Measurements from ENCODE around the gene KPNA1. TPM values are rescaled to one million over a fixed set of nuclear protein-coding genes. Genes with fewer than 3 reads are reported as not detected.

The KPNA1 gene
- total and polyA plus RNA-seq, 2 experiments from 2014 or later: 19.8 to 30.1 TPM

DNA sequence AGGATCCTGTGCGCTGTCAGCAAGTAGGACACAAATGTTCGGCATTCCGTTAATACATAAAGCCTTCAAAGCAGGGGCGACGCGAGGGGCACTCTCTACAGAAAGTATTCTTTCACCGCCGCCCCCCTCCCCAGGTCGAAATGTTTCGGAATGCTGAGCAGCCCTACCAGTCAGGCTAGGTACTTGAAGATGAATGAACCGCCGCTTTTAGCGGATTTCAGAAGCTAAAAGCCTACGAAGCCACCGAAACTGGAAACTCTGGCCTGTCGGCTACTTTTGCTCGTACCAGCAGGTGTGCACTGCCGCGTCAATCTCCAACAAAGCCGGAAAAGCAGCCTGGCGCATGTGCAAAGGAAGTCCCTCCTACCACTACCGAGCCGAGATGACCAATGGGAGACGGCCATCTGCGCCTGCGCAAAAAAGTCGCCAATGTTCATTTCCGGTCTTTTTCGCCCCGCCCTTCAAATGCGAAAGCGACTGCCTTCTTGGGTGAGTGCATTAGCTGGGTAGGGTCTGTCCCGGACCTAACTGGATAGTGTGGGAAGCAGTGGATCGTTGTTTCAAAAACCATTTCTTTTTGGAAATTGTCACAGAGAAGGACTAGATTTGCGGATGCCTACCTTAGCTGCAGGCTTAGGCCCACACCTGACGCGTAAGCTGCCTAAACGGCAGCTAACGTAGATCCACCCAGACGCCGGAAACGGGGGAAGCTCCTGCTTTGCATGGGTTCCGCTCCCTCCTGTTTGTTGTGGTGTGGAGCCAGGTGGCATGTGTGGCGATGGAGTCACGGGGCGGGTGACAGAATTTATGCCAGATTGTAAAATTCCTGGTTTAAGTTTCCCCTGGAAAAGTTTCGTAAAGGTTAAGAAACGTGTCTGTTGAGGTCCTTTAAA, 98.7 kb downstream of the KPNA1 start, which contains the start of gene WDR5B:
Gene WDR5B, minus strand, starts transcription at position 301 of the 893 bp plus-strand sequence. CDS start 534 bp downstream, outside the sequence.
- peaks cover 7% of the 10 kb centered on the region for H3K27me3 Mint-ChIP-seq (ENCODE audit: insufficient read depth, low read depth, poor library complexity)
- peak within 1 kb of the TSS; percentile 79 for H3K27ac ChIP-seq (ENCODE audit: low read depth)
- peak within 1 kb of the TSS; percentile 99 for H3K27ac Mint-ChIP-seq
- peak within 1 kb of the TSS; percentile 99 for H3K4me2 ChIP-seq
- no peaks in the 10 kb centered on the region for H3K36me3 ChIP-seq (ENCODE audit: insufficient read depth)
- peaks cover 3% of the 10 kb centered on the region; the same call in 1 of the 2 replicates for H3F3A ChIP-seq (replicated peaks; ENCODE audit: low read depth)
- no peaks in the 10 kb centered on the region for H3K9me2 ChIP-seq (ENCODE audit: insufficient read depth)
- H3K27me3 ChIP-seq (ENCODE audit: insufficient read depth): no peaks in the 10 kb centered on the region
- H3K79me2 ChIP-seq (replicated peaks; ENCODE audit: insufficient read depth): peaks cover 15% of the 10 kb centered on the region
- 0 out of 2 replicates have a peak, but pooled peaks cover 5% of the 10 kb centered on the region for H4K20me1 ChIP-seq (replicated peaks; ENCODE audit: insufficient read depth)
- peak within 1 kb of the TSS; percentile 78 for H3K4me3 ChIP-seq
- peaks cover 3% of the 10 kb centered on the region; the same call in 1 of the 3 replicates for H3K9me3 Mint-ChIP-seq
- peak; percentile 89 for ATAC-seq
- peaks cover 9% of the 10 kb centered on the region for H3K4me1 Mint-ChIP-seq
- H3K4me3 Mint-ChIP-seq: peak within 1 kb of the TSS; percentile 99
- H3K36me3 Mint-ChIP-seq (ENCODE audit: low read depth): peaks cover 2% of the 10 kb centered on the region
- no peaks in the 10 kb centered on the region; the same call in 1 of the 2 replicates for H3K4me1 ChIP-seq (ENCODE audit: insufficient read depth)
- TF ChIP-seq, protein P1, sequence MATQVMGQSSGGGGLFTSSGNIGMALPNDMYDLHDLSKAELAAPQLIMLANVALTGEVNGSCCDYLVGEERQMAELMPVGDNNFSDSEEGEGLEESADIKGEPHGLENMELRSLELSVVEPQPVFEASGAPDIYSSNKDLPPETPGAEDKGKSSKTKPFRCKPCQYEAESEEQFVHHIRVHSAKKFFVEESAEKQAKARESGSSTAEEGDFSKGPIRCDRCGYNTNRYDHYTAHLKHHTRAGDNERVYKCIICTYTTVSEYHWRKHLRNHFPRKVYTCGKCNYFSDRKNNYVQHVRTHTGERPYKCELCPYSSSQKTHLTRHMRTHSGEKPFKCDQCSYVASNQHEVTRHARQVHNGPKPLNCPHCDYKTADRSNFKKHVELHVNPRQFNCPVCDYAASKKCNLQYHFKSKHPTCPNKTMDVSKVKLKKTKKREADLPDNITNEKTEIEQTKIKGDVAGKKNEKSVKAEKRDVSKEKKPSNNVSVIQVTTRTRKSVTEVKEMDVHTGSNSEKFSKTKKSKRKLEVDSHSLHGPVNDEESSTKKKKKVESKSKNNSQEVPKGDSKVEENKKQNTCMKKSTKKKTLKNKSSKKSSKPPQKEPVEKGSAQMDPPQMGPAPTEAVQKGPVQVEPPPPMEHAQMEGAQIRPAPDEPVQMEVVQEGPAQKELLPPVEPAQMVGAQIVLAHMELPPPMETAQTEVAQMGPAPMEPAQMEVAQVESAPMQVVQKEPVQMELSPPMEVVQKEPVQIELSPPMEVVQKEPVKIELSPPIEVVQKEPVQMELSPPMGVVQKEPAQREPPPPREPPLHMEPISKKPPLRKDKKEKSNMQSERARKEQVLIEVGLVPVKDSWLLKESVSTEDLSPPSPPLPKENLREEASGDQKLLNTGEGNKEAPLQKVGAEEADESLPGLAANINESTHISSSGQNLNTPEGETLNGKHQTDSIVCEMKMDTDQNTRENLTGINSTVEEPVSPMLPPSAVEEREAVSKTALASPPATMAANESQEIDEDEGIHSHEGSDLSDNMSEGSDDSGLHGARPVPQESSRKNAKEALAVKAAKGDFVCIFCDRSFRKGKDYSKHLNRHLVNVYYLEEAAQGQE (IDR thresholded peaks at IDR 0.05; ENCODE audit: unreplicated experiment): peak; percentile 4
- TF ChIP-seq STAT1 (IDR thresholded peaks at IDR 0.05; ENCODE audit: unreplicated experiment) (no peak), POLR2AphosphoS5 (IDR thresholded peaks at IDR 0.05; ENCODE audit: low read depth) (peak; percentile 97)
- TF ChIP-seq, protein P2, sequence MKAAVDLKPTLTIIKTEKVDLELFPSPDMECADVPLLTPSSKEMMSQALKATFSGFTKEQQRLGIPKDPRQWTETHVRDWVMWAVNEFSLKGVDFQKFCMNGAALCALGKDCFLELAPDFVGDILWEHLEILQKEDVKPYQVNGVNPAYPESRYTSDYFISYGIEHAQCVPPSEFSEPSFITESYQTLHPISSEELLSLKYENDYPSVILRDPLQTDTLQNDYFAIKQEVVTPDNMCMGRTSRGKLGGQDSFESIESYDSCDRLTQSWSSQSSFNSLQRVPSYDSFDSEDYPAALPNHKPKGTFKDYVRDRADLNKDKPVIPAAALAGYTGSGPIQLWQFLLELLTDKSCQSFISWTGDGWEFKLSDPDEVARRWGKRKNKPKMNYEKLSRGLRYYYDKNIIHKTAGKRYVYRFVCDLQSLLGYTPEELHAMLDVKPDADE (IDR thresholded peaks at IDR 0.05): peak; percentile 63; the same call in 1 of the 2 replicates
- DNase-seq (ENCODE audit: low spot score): peak; percentile 99
- H2AFZ ChIP-seq: peak within 1 kb of the TSS; percentile 2; the same call in 1 of the 2 replicates

DNA sequence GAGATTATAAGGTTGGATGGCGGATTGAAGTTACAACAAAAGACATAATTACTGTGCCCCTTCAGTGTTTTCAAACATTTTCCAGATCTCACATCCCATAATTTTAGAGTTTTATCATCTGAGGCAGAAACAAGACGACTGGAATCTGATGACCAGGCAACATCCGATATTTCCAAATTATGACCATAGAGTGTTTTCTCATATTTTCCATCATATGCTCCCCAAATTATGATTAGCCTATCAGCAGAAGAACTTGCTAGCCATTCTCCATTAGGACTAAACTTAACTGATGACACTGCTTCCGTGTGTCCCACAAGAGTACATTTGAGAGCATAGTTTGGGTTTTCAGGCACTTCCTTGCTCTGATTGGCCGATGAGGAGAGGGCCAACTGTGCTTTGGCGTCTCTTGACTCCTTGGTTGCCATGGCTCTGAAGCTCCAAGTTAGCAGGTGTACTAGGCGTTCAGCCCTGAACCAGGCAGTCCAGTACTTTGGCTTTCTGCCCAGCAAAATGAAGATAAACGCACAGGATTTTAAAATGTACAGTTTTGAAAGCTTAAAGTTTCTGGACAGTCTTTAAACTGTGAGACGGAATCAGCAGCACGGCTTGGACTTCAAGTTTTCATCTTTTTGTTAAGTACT, 99.5 kb downstream of the KPNA1 start:
- H3K4me3 Mint-ChIP-seq: peak overlapping the region; percentile 99
- no peaks in the 10 kb centered on the region for H3K27me3 ChIP-seq (ENCODE audit: insufficient read depth)
- H3K4me1 Mint-ChIP-seq: peaks cover 9% of the 10 kb centered on the region
- H4K20me1 ChIP-seq (replicated peaks; ENCODE audit: insufficient read depth): 0 out of 2 replicates have a peak, but pooled peaks cover 5% of the 10 kb centered on the region
- H3K27ac Mint-ChIP-seq: peak overlapping the region; percentile 99
- H3K9me2 ChIP-seq (ENCODE audit: insufficient read depth): no peaks in the 10 kb centered on the region
- no peak overlapping the region for H2AFZ ChIP-seq
- H3K36me3 Mint-ChIP-seq (ENCODE audit: low read depth): peaks cover 2% of the 10 kb centered on the region
- H3F3A ChIP-seq (replicated peaks; ENCODE audit: low read depth): peaks cover 2% of the 10 kb centered on the region; the same call in 1 of the 2 replicates
- no peaks in the 10 kb centered on the region; the same call in 1 of the 2 replicates for H3K4me1 ChIP-seq (ENCODE audit: insufficient read depth)
- peak overlapping the region; percentile 84 for H3K4me2 ChIP-seq
- peak; percentile 80 for ATAC-seq
- no peaks in the 10 kb centered on the region; the same call in 1 of the 2 replicates for H3K36me3 ChIP-seq (ENCODE audit: insufficient read depth)
- H3K79me2 ChIP-seq (replicated peaks; ENCODE audit: insufficient read depth): peaks cover 15% of the 10 kb centered on the region
- peak; percentile 80 for DNase-seq (ENCODE audit: low spot score)
- H3K9me3 Mint-ChIP-seq: peaks cover 3% of the 10 kb centered on the region; the same call in 1 of the 3 replicates
- H3K27me3 Mint-ChIP-seq (ENCODE audit: insufficient read depth, low read depth, poor library complexity): peaks cover 7% of the 10 kb centered on the region
- peak overlapping the region; percentile 78 for H3K4me3 ChIP-seq
- H3K27ac ChIP-seq (ENCODE audit: low read depth): no peak overlapping the region
- TF ChIP-seq, protein P2 (IDR thresholded peaks at IDR 0.05): no peak
- TF ChIP-seq POLR2AphosphoS5 (IDR thresholded peaks at IDR 0.05; ENCODE audit: low read depth): no peak
- no peak for TF ChIP-seq JUNB (IDR thresholded peaks at IDR 0.05; ENCODE audit: unreplicated experiment)

Measured in GM23338 (cell line).